Measurements from ENCODE around the gene SMPD3. TPM values are rescaled to one million over a fixed set of nuclear protein-coding genes. Genes with fewer than 3 reads are reported as not detected.

SMPD3 gene
- total RNA-seq, 1 donor from 2014 or later, result 0.09 TPM

GRCh38 chr16:68347605-68348004 is 100.7 kb downstream of the SMPD3 start:
- H3K4me1 Mint-ChIP-seq, result no peaks in the 10 kb centered on the region
- intact Hi-C loops (cut with micrococcal nuclease), result no loop called here
- H3K27ac Mint-ChIP-seq, result no peak overlapping the region
- H3K27me3 Mint-ChIP-seq, result no peaks in the 10 kb centered on the region
- H3K4me3 Mint-ChIP-seq, result no peak overlapping the region
- no peaks in the 10 kb centered on the region for H3K9me3 Mint-ChIP-seq
- DNase-seq, result no peak
- H3K36me3 Mint-ChIP-seq (ENCODE audit: low read depth), result peaks cover 65% of the 10 kb centered on the region

- no peaks in the 10 kb centered on the region for H3K9me3 Mint-ChIP-seq
- H3K36me3 Mint-ChIP-seq (ENCODE audit: low read depth), result peaks cover 65% of the 10 kb centered on the region
- DNase-seq, result no peak
- no peaks in the 10 kb centered on the region for H3K4me1 Mint-ChIP-seq
- no peak overlapping the region for H3K4me3 Mint-ChIP-seq
- no peak overlapping the region for H3K27ac Mint-ChIP-seq
- no peaks in the 10 kb centered on the region for H3K27me3 Mint-ChIP-seq
- intact Hi-C loops (cut with micrococcal nuclease), result no loop called here
These were observed 101.3 kb downstream of the SMPD3 start for GRCh38 chr16:68346892-68347480.

GRCh38 chr16:68345958-68346635 is 102.2 kb downstream of the SMPD3 start:
- no peaks in the 10 kb centered on the region for H3K4me1 Mint-ChIP-seq
- no peak for DNase-seq
- H3K27ac Mint-ChIP-seq, result no peak overlapping the region
- H3K9me3 Mint-ChIP-seq, result no peaks in the 10 kb centered on the region
- H3K36me3 Mint-ChIP-seq (ENCODE audit: low read depth), result peaks cover 61% of the 10 kb centered on the region
- intact Hi-C loops (cut with micrococcal nuclease), result no loop called here
- no peaks in the 10 kb centered on the region for H3K27me3 Mint-ChIP-seq
- no peak overlapping the region for H3K4me3 Mint-ChIP-seq

- Mint-ChIP-seq H3K9me3 (no peaks in the 10 kb centered on the region), H3K27me3 (no peaks in the 10 kb centered on the region), H3K4me1 (peaks cover 1% of the 10 kb centered on the region), H3K4me3 (no peak overlapping the region), H3K27ac (no peak overlapping the region), H3K36me3 (ENCODE audit: low read depth) (peaks cover 65% of the 10 kb centered on the region)
- intact Hi-C loops (cut with micrococcal nuclease), result no loop called here
- no peak for DNase-seq
These were observed 102.9 kb downstream of the SMPD3 start for GRCh38 chr16:68345351-68345810.

GRCh38 chr16:68344252-68344651 is 104.1 kb downstream of the SMPD3 start:
- no peak overlapping the region for H3K27ac Mint-ChIP-seq
- no peaks in the 10 kb centered on the region for H3K27me3 Mint-ChIP-seq
- DNase-seq, result no peak
- H3K36me3 Mint-ChIP-seq (ENCODE audit: low read depth), result peaks cover 68% of the 10 kb centered on the region
- H3K9me3 Mint-ChIP-seq, result no peaks in the 10 kb centered on the region
- no peak overlapping the region for H3K4me3 Mint-ChIP-seq
- intact Hi-C loops (cut with micrococcal nuclease), result no loop called here
- peaks cover 2% of the 10 kb centered on the region for H3K4me1 Mint-ChIP-seq

GRCh38 chr16:68343137-68343536 is 105.2 kb downstream of the SMPD3 start:
- H3K9me3 Mint-ChIP-seq, result no peaks in the 10 kb centered on the region
- H3K27ac Mint-ChIP-seq, result no peak overlapping the region
- H3K4me3 Mint-ChIP-seq, result no peak overlapping the region
- H3K36me3 Mint-ChIP-seq (ENCODE audit: low read depth), result peaks cover 64% of the 10 kb centered on the region
- H3K4me1 Mint-ChIP-seq, result peaks cover 2% of the 10 kb centered on the region
- intact Hi-C loops (cut with micrococcal nuclease), result no loop called here
- no peak for DNase-seq
- no peaks in the 10 kb centered on the region for H3K27me3 Mint-ChIP-seq

GRCh38 chr16:68342620-68343019 is 105.7 kb downstream of the SMPD3 start:
- Mint-ChIP-seq H3K36me3 (ENCODE audit: low read depth) (peaks cover 64% of the 10 kb centered on the region), H3K9me3 (no peaks in the 10 kb centered on the region), H3K4me3 (no peak overlapping the region), H3K27me3 (no peaks in the 10 kb centered on the region), H3K27ac (no peak overlapping the region), H3K4me1 (peaks cover 2% of the 10 kb centered on the region)
- intact Hi-C loops (cut with micrococcal nuclease), result no loop called here
- no peak for DNase-seq

- H3K4me3 Mint-ChIP-seq, result no peak overlapping the region
- H3K36me3 Mint-ChIP-seq (ENCODE audit: low read depth), result peaks cover 63% of the 10 kb centered on the region
- H3K9me3 Mint-ChIP-seq, result no peaks in the 10 kb centered on the region
- intact Hi-C loops (cut with micrococcal nuclease), result loop anchor here (10.0 kb wide), 1 partner anchor 576 kb away; no protein-coding TSS in a partner anchor
- H3K4me1 Mint-ChIP-seq, result peaks cover 4% of the 10 kb centered on the region
- H3K27me3 Mint-ChIP-seq, result no peaks in the 10 kb centered on the region
- H3K27ac Mint-ChIP-seq, result no peak overlapping the region
- DNase-seq, result no peak
These were observed 109.1 kb downstream of the SMPD3 start for GRCh38 chr16:68339214-68339613.

- H3K27me3 Mint-ChIP-seq, result no peaks in the 10 kb centered on the region
- no peak for DNase-seq
- H3K4me1 Mint-ChIP-seq, result peaks cover 4% of the 10 kb centered on the region
- no peaks in the 10 kb centered on the region for H3K9me3 Mint-ChIP-seq
- peaks cover 65% of the 10 kb centered on the region for H3K36me3 Mint-ChIP-seq (ENCODE audit: low read depth)
- intact Hi-C loops (cut with micrococcal nuclease), result loop anchor here (10.0 kb wide), 1 partner anchor 576 kb away; no protein-coding TSS in a partner anchor
- no peak overlapping the region for H3K27ac Mint-ChIP-seq
- no peak overlapping the region for H3K4me3 Mint-ChIP-seq
These were observed 109.8 kb downstream of the SMPD3 start for GRCh38 chr16:68338326-68339119.

- intact Hi-C loops (cut with micrococcal nuclease), result loop anchor here (10.0 kb wide), 1 partner anchor 580 kb away; no protein-coding TSS in a partner anchor
- Mint-ChIP-seq H3K4me1 (peaks cover 18% of the 10 kb centered on the region), H3K9me3 (no peaks in the 10 kb centered on the region), H3K36me3 (ENCODE audit: low read depth) (peaks cover 55% of the 10 kb centered on the region), H3K27me3 (no peaks in the 10 kb centered on the region), H3K27ac (no peak overlapping the region), H3K4me3 (no peak overlapping the region)
- DNase-seq, result no peak
These were observed 113.1 kb downstream of the SMPD3 start for GRCh38 chr16:68335175-68335574.

- peak overlapping the region; percentile 67 for H3K27ac Mint-ChIP-seq
- H3K4me1 Mint-ChIP-seq, result peaks cover 26% of the 10 kb centered on the region
- peak; percentile 74 for DNase-seq
- peak overlapping the region; percentile 29 for H3K4me3 Mint-ChIP-seq
- intact Hi-C loops (cut with micrococcal nuclease), result loop anchor here (10.0 kb wide), 1 partner anchor 582 kb away; no protein-coding TSS in a partner anchor
- peaks cover 42% of the 10 kb centered on the region for H3K36me3 Mint-ChIP-seq (ENCODE audit: low read depth)
- no peaks in the 10 kb centered on the region for H3K27me3 Mint-ChIP-seq
- no peaks in the 10 kb centered on the region for H3K9me3 Mint-ChIP-seq
These were observed 115.7 kb downstream of the SMPD3 start for GRCh38 chr16:68332411-68333121.

GRCh38 chr16:68331879-68332410 is 116.4 kb downstream of the SMPD3 start:
- Mint-ChIP-seq H3K36me3 (ENCODE audit: low read depth) (peaks cover 40% of the 10 kb centered on the region), H3K9me3 (no peaks in the 10 kb centered on the region), H3K27ac (peak overlapping the region; percentile 67), H3K4me3 (peak overlapping the region; percentile 29), H3K4me1 (peaks cover 28% of the 10 kb centered on the region), H3K27me3 (no peaks in the 10 kb centered on the region)
- intact Hi-C loops (cut with micrococcal nuclease), result loop anchor here (10.0 kb wide), 1 partner anchor 583 kb away; no protein-coding TSS in a partner anchor
- no peak for DNase-seq

GRCh38 chr16:68328860-68329390 is 119.4 kb downstream of the SMPD3 start:
- Mint-ChIP-seq H3K4me3 (no peak overlapping the region), H3K4me1 (peaks cover 30% of the 10 kb centered on the region), H3K27me3 (no peaks in the 10 kb centered on the region), H3K9me3 (no peaks in the 10 kb centered on the region), H3K36me3 (ENCODE audit: low read depth) (peaks cover 36% of the 10 kb centered on the region), H3K27ac (no peak overlapping the region)
- DNase-seq, result no peak
- intact Hi-C loops (cut with micrococcal nuclease), result loop anchor here (1.0 kb wide), 3 partner anchors 19 to 89 kb away; partner anchors contain the start of gene SLC7A6OS

Measured in activated CD4-positive, alpha-beta T cell treated with anti-CD3 and anti-CD28 coated beads, Interleukin-2, amount 10 ng/mL, durations not matched to agents 24 days and 14 days (primary cell).